HEK293T (cell line): ENCODE data around the gene ZNF641.

Experiments used
- FOXM1 ChIP-seq: fragments of 450-650 bp; IDR thresholded peaks from 2 replicates; pipeline ENCODE4 v1.6.1; 2017; ENCODE audit warnings: mild to moderate bottlenecking, borderline replicate concordance
- L3MBTL2 ChIP-seq: fragments of 450-650 bp; conservative IDR thresholded peaks from 2 replicates; pipeline ENCODE4 v1.6.1; 2016; ENCODE audit warnings: mild to moderate bottlenecking
- SP1 ChIP-seq: fragments of 450-650 bp; IDR thresholded peaks from 2 replicates; pipeline ENCODE4 v1.6.1; 2017
- SUZ12 ChIP-seq: fragments of 450-650 bp; IDR thresholded peaks from 2 replicates; pipeline ENCODE4 v1.6.1; 2016; ENCODE audit warnings: mild to moderate bottlenecking
- TARDBP ChIP-seq: fragments of 450-650 bp; IDR thresholded peaks from 2 replicates; pipeline ENCODE4 v1.6.1; 2016

GRCh38 chr12:48388460-48388859 is 37.7 kb upstream of the ZNF641 start:
- TF ChIP-seq TARDBP (no peak), FOXM1 (no peak), L3MBTL2 (no peak), SUZ12 (no peak), SP1 (no peak)
